ENCODE data around the gene COL8A2.

The COL8A2 gene

DNA sequence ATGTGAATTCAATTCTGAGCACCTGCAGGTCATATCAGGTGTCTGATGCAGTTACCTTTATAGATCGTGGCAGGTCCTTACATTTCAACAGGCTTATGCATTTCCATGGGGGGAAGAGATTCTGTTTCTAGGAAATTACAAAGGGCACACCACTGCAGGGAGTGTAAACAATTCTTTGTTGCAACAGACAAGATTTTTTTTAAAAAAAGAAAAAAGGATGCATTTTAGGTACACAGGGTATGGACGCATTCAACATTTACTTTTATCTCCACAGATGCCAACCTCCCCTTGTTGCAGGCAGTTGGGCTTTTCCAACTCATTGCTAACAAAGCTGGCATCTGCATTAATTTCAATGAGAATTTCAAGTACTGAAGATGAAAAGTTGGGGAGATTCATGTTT, 54.7 kb downstream of the COL8A2 start:
- TF ChIP-seq TAF1 (IDR thresholded peaks at IDR 0.05; ENCODE audit: borderline replicate concordance, insufficient read depth, low read length) (no peak), FOXP2 (optimal IDR thresholded peaks at IDR 0.05; ENCODE audit: borderline replicate concordance, extremely low read depth, extremely low read length, insufficient read depth) (no peak), SIN3A (IDR thresholded peaks at IDR 0.05; ENCODE audit: borderline replicate concordance, insufficient read depth, low read length) (no peak), POLR2AphosphoS5 (IDR thresholded peaks at IDR 0.05; ENCODE audit: low read depth, low read length) (no peak)
- TF ChIP-seq, protein P1, sequence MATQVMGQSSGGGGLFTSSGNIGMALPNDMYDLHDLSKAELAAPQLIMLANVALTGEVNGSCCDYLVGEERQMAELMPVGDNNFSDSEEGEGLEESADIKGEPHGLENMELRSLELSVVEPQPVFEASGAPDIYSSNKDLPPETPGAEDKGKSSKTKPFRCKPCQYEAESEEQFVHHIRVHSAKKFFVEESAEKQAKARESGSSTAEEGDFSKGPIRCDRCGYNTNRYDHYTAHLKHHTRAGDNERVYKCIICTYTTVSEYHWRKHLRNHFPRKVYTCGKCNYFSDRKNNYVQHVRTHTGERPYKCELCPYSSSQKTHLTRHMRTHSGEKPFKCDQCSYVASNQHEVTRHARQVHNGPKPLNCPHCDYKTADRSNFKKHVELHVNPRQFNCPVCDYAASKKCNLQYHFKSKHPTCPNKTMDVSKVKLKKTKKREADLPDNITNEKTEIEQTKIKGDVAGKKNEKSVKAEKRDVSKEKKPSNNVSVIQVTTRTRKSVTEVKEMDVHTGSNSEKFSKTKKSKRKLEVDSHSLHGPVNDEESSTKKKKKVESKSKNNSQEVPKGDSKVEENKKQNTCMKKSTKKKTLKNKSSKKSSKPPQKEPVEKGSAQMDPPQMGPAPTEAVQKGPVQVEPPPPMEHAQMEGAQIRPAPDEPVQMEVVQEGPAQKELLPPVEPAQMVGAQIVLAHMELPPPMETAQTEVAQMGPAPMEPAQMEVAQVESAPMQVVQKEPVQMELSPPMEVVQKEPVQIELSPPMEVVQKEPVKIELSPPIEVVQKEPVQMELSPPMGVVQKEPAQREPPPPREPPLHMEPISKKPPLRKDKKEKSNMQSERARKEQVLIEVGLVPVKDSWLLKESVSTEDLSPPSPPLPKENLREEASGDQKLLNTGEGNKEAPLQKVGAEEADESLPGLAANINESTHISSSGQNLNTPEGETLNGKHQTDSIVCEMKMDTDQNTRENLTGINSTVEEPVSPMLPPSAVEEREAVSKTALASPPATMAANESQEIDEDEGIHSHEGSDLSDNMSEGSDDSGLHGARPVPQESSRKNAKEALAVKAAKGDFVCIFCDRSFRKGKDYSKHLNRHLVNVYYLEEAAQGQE (IDR thresholded peaks at IDR 0.05; ENCODE audit: insufficient read depth in 1 of 2, low read depth in 2 of 2, low read length in 2 of 2) = no peak

DNA sequence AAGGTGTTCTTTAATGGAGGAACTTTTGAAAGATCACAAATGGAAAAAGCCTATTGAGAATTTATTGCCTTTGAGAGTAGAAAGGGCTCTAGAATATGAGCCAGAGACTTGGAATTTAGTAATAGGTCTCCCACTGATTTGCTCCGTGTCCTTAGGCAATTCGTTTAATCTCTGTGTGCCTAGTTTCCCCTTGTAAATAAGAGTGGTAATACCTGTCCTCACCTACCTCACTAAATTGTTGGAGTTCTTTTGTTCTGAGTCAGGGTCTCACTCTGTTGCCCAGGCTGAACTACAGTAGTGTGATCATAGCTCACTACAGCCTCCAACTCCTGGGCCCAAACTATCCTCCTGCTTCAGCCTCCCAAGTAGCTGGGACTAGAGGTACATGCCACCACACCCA, 56.2 kb downstream of the COL8A2 start:
- TF ChIP-seq SIN3A (IDR thresholded peaks at IDR 0.05; ENCODE audit: borderline replicate concordance, insufficient read depth, low read length) (no peak), POLR2AphosphoS5 (IDR thresholded peaks at IDR 0.05; ENCODE audit: low read depth, low read length) (no peak), TAF1 (IDR thresholded peaks at IDR 0.05; ENCODE audit: borderline replicate concordance, insufficient read depth, low read length) (no peak), FOXP2 (optimal IDR thresholded peaks at IDR 0.05; ENCODE audit: borderline replicate concordance, extremely low read depth, extremely low read length, insufficient read depth) (no peak)
- TF ChIP-seq, protein P1 (IDR thresholded peaks at IDR 0.05; ENCODE audit: insufficient read depth in 1 of 2, low read depth in 2 of 2, low read length in 2 of 2) = no peak

DNA sequence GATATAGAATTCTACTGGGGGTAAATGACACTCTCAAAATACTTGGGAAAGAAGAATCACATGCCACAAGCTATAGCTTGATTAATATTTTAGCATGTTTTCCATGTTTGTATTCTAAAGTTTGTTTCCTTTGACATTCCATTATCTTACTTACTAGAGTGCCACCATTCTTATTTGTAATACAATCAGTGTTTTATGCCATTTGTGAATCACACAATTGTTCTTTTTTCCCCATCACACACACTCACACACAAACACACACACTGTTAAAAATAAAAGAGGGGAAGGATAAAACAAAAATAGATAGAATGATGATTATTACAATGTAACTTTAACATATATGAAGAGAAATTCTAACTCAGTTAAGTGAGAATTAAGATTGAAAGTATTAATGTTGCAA, 57.2 kb downstream of the COL8A2 start:
- TF ChIP-seq POLR2AphosphoS5 (IDR thresholded peaks at IDR 0.05; ENCODE audit: low read depth, low read length) = no peak
- TF ChIP-seq FOXP2 (optimal IDR thresholded peaks at IDR 0.05; ENCODE audit: borderline replicate concordance, extremely low read depth, extremely low read length, insufficient read depth) = no peak
- no peak for TF ChIP-seq TAF1 (IDR thresholded peaks at IDR 0.05; ENCODE audit: borderline replicate concordance, insufficient read depth, low read length)
- TF ChIP-seq SIN3A (IDR thresholded peaks at IDR 0.05; ENCODE audit: borderline replicate concordance, insufficient read depth, low read length) = no peak
- TF ChIP-seq, protein P1 (IDR thresholded peaks at IDR 0.05; ENCODE audit: insufficient read depth in 1 of 2, low read depth in 2 of 2, low read length in 2 of 2) = no peak

DNA sequence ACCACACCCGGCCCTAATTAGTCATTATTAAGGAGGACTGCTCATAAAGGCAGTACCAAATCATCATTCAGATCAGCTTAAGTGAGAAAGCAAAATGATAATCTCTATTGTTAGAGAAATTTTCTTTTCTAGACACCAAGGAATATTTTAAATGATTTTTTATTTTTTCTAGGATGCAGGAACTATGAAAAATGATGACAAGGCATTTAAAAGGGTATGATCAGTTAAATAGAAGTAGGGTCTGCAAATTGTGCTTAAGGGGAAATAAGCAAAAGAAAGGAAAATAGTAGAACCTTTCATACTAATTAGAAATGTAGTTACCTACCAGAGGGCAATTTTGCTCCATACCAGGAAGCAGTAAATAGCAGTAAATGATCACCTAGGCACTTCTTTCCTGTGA, 62.7 kb downstream of the COL8A2 start:
- TF ChIP-seq, protein P1 (IDR thresholded peaks at IDR 0.05; ENCODE audit: insufficient read depth in 1 of 2, low read depth in 2 of 2, low read length in 2 of 2) = no peak
- no peak for TF ChIP-seq TAF1 (IDR thresholded peaks at IDR 0.05; ENCODE audit: borderline replicate concordance, insufficient read depth, low read length)
- TF ChIP-seq POLR2AphosphoS5 (IDR thresholded peaks at IDR 0.05; ENCODE audit: low read depth, low read length) = no peak
- TF ChIP-seq FOXP2 (optimal IDR thresholded peaks at IDR 0.05; ENCODE audit: borderline replicate concordance, extremely low read depth, extremely low read length, insufficient read depth) = no peak
- TF ChIP-seq SIN3A (IDR thresholded peaks at IDR 0.05; ENCODE audit: borderline replicate concordance, insufficient read depth, low read length) = no peak

DNA sequence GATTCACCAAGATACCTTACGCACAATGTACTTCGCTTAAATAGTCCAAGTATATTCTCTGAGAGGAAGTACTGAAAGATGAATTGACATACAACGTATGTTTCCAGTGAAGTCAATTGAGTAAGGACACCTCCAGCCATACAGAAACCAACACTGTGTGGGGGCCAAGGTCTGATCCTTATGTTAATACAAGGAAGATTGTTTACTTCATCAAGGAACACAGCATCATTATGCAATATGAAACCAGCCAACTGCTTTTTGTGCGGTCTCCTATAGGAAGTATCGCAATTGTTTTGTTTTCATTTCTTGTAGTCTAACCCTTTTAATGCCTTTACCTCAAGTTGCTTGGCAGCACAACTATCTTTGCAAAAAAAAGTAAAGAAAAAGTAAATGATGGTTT, 69.3 kb downstream of the COL8A2 start:
- TF ChIP-seq POLR2AphosphoS5 (IDR thresholded peaks at IDR 0.05; ENCODE audit: low read depth, low read length) (no peak), FOXP2 (optimal IDR thresholded peaks at IDR 0.05; ENCODE audit: borderline replicate concordance, extremely low read depth, extremely low read length, insufficient read depth) (no peak), SIN3A (IDR thresholded peaks at IDR 0.05; ENCODE audit: borderline replicate concordance, insufficient read depth, low read length) (no peak), TAF1 (IDR thresholded peaks at IDR 0.05; ENCODE audit: borderline replicate concordance, insufficient read depth, low read length) (no peak)
- TF ChIP-seq, protein P1 (IDR thresholded peaks at IDR 0.05; ENCODE audit: insufficient read depth in 1 of 2, low read depth in 2 of 2, low read length in 2 of 2) = no peak
